ENCODE measurements around the gene GNL3.
"Not testable (repeated sequence)": the region's sequence is repeated elsewhere in the genome, so short reads cannot be mapped to it uniquely, and the experiment has no call there.

Gene GNL3

GRCh38 chr3:52655895-52656294 lies 29.9 kb upstream of the GNL3 start:
- DNase-seq (ENCODE audit: insufficient read length, low spot score) (no peak), FAIRE-seq (no peak)
- TF ChIP-seq CTCF (IDR thresholded peaks at IDR 0.05; ENCODE audit: insufficient read depth, missing control alignments): no peak

GRCh38 chr3:52660046-52660445 lies 25.8 kb upstream of the GNL3 start:
- FAIRE-seq (no peak), DNase-seq (ENCODE audit: insufficient read length, low spot score) (no peak)
- no peak for TF ChIP-seq CTCF (IDR thresholded peaks at IDR 0.05; ENCODE audit: insufficient read depth, missing control alignments)

DNA sequence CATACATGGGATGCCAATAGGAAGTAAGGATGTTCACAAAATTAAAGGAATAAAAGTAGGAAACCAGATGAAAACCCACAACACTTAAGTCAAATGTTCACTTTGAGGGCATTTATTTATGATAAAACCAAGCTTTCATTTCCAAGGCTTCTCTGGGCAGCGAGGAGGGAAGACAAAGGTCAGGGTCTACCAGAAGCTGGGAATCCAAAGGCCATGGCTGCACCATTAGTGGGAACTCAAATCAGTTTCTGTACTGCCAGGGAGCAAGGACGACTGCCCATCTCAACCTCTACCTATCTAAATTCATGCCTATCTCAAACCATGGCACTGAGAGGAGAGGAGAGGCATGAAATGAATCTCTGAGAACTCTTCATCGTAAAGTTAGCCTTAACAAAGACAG lies 22.7 kb upstream of the GNL3 start:
- TF ChIP-seq CTCF (IDR thresholded peaks at IDR 0.05; ENCODE audit: insufficient read depth, missing control alignments): no peak
- FAIRE-seq (no peak), DNase-seq (ENCODE audit: insufficient read length, low spot score) (no peak)

DNA sequence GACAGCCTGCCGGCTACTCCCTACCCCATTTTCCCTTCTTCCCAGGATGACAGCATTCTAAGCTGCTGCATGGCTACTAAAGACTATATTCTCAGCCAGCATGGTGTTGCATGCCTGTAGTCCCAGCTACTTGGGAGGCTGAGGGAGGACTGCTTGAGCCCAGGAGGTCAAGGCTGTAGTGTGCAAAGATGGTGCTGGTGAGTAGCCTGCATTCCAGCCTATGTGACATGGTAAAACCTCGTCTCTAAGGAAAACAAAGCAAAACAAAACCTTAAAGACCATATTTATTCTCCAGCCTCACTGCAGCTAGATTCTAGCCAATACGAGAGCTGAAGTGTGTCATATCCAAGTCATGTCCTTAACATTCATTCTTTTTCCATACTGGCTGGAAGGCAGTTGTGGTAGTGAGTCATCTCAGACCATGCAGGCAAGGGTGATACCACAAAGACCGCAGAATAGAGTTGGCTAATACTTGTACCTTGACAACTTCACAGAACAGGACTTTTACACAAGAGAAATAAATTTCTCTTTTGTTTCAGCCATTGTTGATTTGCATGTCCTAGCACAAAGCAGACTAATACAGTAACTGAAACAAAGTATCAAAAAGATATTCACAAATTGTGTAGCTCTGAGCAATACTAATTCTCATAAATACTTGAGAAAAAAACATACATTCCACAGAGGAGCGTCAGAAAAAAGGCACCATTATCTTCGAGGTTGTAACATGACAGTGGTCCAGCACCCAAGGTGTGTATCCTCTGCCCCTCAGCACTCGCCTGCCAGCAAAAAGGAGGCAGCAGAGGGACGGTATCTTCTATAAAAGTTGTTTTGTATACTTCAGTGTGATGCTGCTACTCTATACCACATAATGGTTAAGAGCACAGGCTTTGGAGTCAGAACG lies 15.0 kb upstream of the GNL3 start:
- no peak for TF ChIP-seq CTCF (IDR thresholded peaks at IDR 0.05; ENCODE audit: insufficient read depth, missing control alignments)
- FAIRE-seq (no peak), DNase-seq (ENCODE audit: insufficient read length, low spot score) (no peak)

DNA sequence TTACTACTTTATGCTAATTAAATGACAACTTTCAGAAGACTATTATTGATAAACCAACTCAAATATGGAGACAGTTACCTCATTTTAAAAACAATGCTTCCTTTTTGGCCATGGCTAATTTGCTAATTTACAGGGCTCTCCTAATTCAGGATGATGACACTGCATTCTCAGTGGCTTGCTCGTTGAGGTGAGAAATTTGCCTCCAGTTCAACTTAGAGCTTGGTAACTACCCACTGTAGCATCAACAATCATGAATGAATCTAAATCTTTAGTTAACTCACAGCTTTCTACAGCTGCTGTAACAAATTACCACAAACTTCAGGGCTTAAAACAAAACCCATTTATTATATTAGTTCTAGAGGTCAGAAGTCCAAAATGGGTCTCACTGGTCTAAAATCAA lies 14.2 kb upstream of the GNL3 start:
- TF ChIP-seq CTCF (IDR thresholded peaks at IDR 0.05; ENCODE audit: insufficient read depth, missing control alignments): no peak
- DNase-seq (ENCODE audit: insufficient read length, low spot score): no peak
- no peak for FAIRE-seq

GRCh38 chr3:52676201-52676600 lies 9.6 kb upstream of the GNL3 start:
- not testable (repeated sequence) for DNase-seq (ENCODE audit: insufficient read length, low spot score); FAIRE-seq

- no peak for TF ChIP-seq CTCF (IDR thresholded peaks at IDR 0.05; ENCODE audit: insufficient read depth, missing control alignments)
- DNase-seq (ENCODE audit: insufficient read length, low spot score): no peak
- no peak for FAIRE-seq
Measured at GRCh38 chr3:52678265-52679198, 7.3 kb upstream of the GNL3 start.

All from D721Med (cell line).